Parathyroid adenoma (tissue), 2 donors: Measurements from ENCODE around the gene KRTAP5-5.

Experiments used
- H2AFZ ChIP-seq: fragments of 300-600 bp; sonication (generic); one replicate; pipeline ENCODE4 v1.7.0; 2017; ENCODE audit warnings: antibody characterized with exemption, mild to moderate bottlenecking
- H3K27ac ChIP-seq: fragments of 300-600 bp; sonication (generic); one replicate; pipeline ENCODE4 v1.7.0; 2017
- H3K27me3 ChIP-seq: fragments of 300-600 bp; sonication (generic); one replicate; pipeline ENCODE4 v1.7.0; 2017; ENCODE audit warnings: low read length; ENCODE audit not compliant: control insufficient read depth, insufficient read depth
- H3K36me3 ChIP-seq: fragments of 300-600 bp; sonication (generic); one replicate; pipeline ENCODE4 v1.7.0; 2017; ENCODE audit warnings: low read length; ENCODE audit not compliant: control insufficient read depth, insufficient read depth
- H3K4me1 ChIP-seq: fragments of 300-600 bp; sonication (generic); one replicate; pipeline ENCODE4 v1.7.0; 2017; ENCODE audit warnings: control low read depth
- H3K4me2 ChIP-seq: fragments of 300-600 bp; sonication (generic); one replicate; pipeline ENCODE4 v1.7.0; 2017; ENCODE audit warnings: low read length
- H3K4me3 ChIP-seq: fragments of 300-600 bp; sonication (generic); one replicate; pipeline ENCODE4 v1.7.0; 2017; ENCODE audit warnings: low read depth, low read length
- H3K79me2 ChIP-seq: fragments of 300-600 bp; sonication (generic); one replicate; pipeline ENCODE4 v1.7.0; 2017; ENCODE audit warnings: control low read depth
- H3K9ac ChIP-seq: fragments of 300-600 bp; sonication (generic); one replicate; pipeline ENCODE4 v1.7.0; 2017; ENCODE audit warnings: mild to moderate bottlenecking
- H3K9me3 ChIP-seq: fragments of 300-600 bp; sonication (generic); one replicate; pipeline ENCODE4 v1.7.0; 2017; ENCODE audit warnings: low read length; ENCODE audit not compliant: control insufficient read depth
- TF ChIP-seq, protein P1 (sequence below): fragments of 300-600 bp; sonication (generic); IDR thresholded peaks from one replicate; pipeline ENCODE4 v1.7.0; 2017; ENCODE audit warnings: antibody characterized with exemption, mild to moderate bottlenecking
- donor health status: primary hyperparathyroidism.

The KRTAP5-5 gene

DNA sequence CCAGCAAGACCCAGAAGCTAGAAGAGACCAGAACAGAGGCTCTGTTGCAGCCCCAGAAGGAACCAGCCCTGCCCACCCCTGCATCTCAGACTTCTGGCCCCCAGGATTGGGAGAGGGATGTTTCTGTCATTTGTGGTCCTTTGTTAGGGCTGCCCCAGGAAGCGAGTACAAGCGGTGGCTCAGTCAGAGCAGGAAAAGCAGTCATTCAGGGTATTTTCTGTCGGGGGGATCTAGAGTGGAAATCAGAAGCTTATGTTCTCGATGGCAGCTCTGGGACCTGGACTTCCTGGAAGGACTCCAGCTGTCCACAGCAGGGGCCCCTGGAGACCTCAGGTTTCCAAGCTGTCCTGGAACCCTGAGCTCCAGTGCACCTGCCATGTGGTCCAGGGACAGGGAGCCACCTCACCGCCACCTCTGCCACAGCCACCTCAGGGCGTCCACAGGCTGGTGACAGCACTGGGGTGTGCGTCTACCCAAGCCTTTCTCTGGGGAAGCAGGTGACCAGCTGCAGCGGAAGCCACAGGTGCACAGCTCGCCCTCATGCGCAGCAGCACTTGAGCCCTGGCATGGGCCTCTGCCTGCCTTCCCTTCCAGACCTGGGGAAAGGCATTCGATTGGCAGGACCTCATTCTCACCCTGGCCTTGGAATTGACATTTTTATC, 2.6 kb downstream of the KRTAP5-5 start:
- Histone ChIP-seq H3K27me3 (no peaks in the 10 kb centered on the region), H3K4me2 (no peak overlapping the region)

DNA sequence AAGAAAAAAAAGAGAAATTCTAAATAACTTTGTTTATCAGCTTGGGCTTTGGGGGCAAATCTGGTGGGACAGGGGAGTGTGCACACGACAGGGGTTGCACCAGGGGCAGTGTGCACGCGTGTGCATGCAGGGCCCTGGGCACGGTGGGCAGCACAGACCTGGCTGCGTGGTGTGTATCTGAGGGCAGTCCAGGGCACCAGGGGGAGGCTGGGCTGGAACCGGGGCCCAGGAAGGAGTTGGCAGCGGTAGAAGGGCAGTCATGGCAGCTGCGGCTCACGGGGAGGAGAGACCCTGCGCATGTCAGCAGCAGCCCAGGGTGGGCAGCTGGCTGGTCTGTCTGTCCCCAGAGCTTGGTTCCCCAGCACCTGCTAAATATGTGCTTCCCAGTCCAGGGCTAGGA, 4.3 kb downstream of the KRTAP5-5 start:
- TF ChIP-seq, protein P1, sequence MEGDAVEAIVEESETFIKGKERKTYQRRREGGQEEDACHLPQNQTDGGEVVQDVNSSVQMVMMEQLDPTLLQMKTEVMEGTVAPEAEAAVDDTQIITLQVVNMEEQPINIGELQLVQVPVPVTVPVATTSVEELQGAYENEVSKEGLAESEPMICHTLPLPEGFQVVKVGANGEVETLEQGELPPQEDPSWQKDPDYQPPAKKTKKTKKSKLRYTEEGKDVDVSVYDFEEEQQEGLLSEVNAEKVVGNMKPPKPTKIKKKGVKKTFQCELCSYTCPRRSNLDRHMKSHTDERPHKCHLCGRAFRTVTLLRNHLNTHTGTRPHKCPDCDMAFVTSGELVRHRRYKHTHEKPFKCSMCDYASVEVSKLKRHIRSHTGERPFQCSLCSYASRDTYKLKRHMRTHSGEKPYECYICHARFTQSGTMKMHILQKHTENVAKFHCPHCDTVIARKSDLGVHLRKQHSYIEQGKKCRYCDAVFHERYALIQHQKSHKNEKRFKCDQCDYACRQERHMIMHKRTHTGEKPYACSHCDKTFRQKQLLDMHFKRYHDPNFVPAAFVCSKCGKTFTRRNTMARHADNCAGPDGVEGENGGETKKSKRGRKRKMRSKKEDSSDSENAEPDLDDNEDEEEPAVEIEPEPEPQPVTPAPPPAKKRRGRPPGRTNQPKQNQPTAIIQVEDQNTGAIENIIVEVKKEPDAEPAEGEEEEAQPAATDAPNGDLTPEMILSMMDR: no peak
- no peaks in the 10 kb centered on the region for H3K79me2 ChIP-seq
- H2AFZ ChIP-seq: no peak overlapping the region
- no peaks in the 10 kb centered on the region for H3K27me3 ChIP-seq
- no peaks in the 10 kb centered on the region for H3K36me3 ChIP-seq
- H3K9me3 ChIP-seq: no peaks in the 10 kb centered on the region
- no peaks in the 10 kb centered on the region for H3K4me1 ChIP-seq
- no peak overlapping the region for H3K27ac ChIP-seq
- H3K4me2 ChIP-seq: no peak overlapping the region
- H3K4me3 ChIP-seq: no peak overlapping the region
- no peak overlapping the region for H3K9ac ChIP-seq

More for the DNA sequence above, 2.6 kb downstream of the KRTAP5-5 start:
- TF ChIP-seq, protein P1: no peak
- Histone ChIP-seq H3K36me3 (no peaks in the 10 kb centered on the region), H3K9ac (no peak overlapping the region), H3K79me2 (no peaks in the 10 kb centered on the region), H3K4me1 (no peaks in the 10 kb centered on the region), H3K4me3 (no peak overlapping the region), H2AFZ (no peak overlapping the region), H3K27ac (no peak overlapping the region), H3K9me3 (no peaks in the 10 kb centered on the region)

DNA sequence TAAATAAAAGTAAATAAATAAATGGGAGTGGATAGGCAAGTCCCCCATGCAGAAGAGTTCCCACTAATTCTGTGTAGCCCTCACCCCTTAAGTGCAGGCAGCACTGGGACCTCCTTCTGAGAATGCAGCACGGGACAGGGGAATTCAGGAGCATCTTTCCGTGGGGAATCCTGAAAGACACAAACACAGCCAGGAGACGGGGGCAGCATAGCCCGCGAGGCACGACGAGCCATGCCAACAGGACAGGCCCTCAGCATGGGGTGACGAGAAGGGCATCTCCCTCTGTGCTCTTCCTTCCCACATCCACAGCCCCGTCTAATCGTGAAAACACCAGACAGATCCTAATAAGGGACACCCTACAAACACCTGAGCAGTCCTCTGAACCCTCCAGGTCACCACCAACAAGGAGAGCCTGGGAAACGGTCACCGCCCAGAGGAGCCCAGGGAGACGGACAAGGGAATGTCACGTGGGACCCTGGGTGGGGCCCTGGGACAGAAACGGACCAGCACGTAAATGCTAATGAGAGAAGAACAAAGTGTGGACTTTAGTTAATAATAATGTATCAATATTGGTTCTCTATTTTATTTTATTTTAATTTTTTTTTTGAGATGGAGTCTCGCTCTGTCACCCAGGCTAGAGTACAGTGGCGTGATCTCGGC, 6.8 kb downstream of the KRTAP5-5 start:
- Histone ChIP-seq H3K4me1 (peaks cover 4% of the 10 kb centered on the region), H2AFZ (no peak overlapping the region), H3K27me3 (no peaks in the 10 kb centered on the region), H3K27ac (no peak overlapping the region), H3K4me3 (no peak overlapping the region), H3K9me3 (no peaks in the 10 kb centered on the region), H3K9ac (no peak overlapping the region), H3K79me2 (no peaks in the 10 kb centered on the region), H3K4me2 (no peak overlapping the region), H3K36me3 (no peaks in the 10 kb centered on the region)
- TF ChIP-seq, protein P1: no peak

DNA sequence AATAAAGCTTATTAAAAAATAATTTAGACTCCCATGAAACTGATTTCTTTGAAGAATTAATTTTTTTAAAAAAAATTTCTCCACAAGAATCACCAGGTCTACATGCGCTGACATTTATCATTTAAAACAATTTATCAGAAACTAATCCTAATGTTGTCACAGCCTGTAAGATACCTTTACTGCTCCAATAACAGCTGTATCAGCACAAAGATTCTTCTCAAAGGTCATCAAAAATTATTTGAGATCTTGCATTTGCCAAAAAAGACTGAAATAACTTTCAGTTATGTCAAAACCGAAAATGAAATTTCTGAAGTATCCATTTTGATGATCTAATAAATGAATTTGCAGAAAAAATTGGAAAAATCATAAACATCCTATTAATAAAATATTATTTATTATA, 8.1 kb downstream of the KRTAP5-5 start:
- Histone ChIP-seq H3K4me1 (peaks cover 4% of the 10 kb centered on the region), H3K9me3 (no peaks in the 10 kb centered on the region), H3K79me2 (no peaks in the 10 kb centered on the region), H3K27me3 (no peaks in the 10 kb centered on the region), H3K36me3 (no peaks in the 10 kb centered on the region), H3K27ac (no peak overlapping the region), H3K4me3 (no peak overlapping the region), H3K4me2 (no peak overlapping the region), H2AFZ (no peak overlapping the region), H3K9ac (no peak overlapping the region)
- TF ChIP-seq, protein P1: no peak

DNA sequence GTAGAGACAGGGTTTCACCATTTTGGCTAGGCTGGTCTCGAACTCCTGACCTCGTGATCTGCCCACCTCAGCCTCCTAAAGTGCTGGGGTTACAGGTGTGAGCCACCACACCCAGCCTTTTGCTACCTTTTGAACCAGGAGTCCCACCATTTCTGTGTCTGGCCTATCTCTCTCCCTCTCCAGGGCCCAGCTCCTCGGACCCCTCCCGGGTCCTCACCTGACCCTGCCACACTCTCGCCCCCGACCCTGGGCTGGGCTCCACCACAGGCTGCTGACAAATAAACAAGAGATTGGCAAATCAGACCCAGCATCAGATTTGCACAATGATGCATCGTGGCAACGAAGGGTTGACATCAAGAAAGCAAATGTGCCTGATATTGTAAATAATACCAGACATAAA, 8.8 kb downstream of the KRTAP5-5 start:
- Histone ChIP-seq H3K4me3 (no peak overlapping the region), H2AFZ (no peak overlapping the region), H3K9me3 (no peaks in the 10 kb centered on the region), H3K9ac (no peak overlapping the region), H3K4me1 (peaks cover 4% of the 10 kb centered on the region), H3K36me3 (no peaks in the 10 kb centered on the region), H3K79me2 (no peaks in the 10 kb centered on the region), H3K27ac (no peak overlapping the region), H3K27me3 (no peaks in the 10 kb centered on the region), H3K4me2 (no peak overlapping the region)
- TF ChIP-seq, protein P1: no peak
